ENCODE results near the gene IGSF3.
"Not testable (repeated sequence)": the region's sequence is repeated elsewhere in the genome, so short reads cannot be mapped to it uniquely, and the experiment has no call there.

- TF ChIP-seq CTCF, POLR2A (IDR thresholded peaks at IDR 0.05): not testable (repeated sequence)
Observed at GRCh38 chr1:116598420-116599036, 69.0 kb downstream of the IGSF3 start.
